ENCODE measurements around the gene AP5Z1. TPM values are rescaled to one million over a fixed set of nuclear protein-coding genes. Genes with fewer than 3 reads are reported as not detected.

The AP5Z1 gene
- total RNA-seq, 2 donors from 2014 or later, result 7.5 to 9.2 TPM

DNA sequence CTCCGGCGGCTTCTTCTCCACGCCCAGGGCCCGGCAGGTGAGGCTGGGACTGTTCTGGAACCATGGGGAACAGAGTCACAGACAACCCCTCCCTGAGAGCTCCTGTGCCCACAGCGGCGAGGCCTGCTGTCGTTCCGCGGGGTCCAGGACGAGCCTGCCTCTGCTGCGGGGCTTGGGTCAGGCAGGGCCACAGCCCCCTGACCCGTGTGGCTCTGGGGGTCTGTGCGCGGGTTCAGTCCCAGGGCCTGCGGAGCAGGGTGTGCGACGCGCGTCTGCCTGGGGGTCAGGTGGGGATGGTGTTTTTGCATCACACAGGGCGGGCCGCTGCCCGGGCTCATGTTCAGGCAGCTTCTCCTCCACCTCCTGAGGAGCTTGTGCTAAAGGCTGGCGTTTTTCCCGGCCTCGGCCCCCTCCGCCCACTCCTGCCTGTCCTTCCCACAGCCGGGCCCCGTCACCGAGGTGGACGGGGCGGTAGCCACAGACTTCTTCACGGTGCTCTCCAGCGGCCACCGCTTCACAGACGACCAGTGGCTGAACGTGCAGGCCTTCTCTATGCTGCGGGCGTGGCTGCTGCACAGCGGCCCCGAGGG is 8.4 kb downstream of the AP5Z1 start:
- no peak for DNase-seq (ENCODE audit: low spot score)
- TF ChIP-seq, protein P1, sequence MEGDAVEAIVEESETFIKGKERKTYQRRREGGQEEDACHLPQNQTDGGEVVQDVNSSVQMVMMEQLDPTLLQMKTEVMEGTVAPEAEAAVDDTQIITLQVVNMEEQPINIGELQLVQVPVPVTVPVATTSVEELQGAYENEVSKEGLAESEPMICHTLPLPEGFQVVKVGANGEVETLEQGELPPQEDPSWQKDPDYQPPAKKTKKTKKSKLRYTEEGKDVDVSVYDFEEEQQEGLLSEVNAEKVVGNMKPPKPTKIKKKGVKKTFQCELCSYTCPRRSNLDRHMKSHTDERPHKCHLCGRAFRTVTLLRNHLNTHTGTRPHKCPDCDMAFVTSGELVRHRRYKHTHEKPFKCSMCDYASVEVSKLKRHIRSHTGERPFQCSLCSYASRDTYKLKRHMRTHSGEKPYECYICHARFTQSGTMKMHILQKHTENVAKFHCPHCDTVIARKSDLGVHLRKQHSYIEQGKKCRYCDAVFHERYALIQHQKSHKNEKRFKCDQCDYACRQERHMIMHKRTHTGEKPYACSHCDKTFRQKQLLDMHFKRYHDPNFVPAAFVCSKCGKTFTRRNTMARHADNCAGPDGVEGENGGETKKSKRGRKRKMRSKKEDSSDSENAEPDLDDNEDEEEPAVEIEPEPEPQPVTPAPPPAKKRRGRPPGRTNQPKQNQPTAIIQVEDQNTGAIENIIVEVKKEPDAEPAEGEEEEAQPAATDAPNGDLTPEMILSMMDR (IDR thresholded peaks at IDR 0.05), result no peak
- Histone ChIP-seq H3K27me3 (no peaks in the 10 kb centered on the region), H3K4me1 (peaks cover 0 to 7% of the 10 kb centered on the region in 2 donors), H3K9me3 (no peaks in the 10 kb centered on the region), H3K4me3 (no peak overlapping the region), H3K36me3 (peaks cover 71% of the 10 kb centered on the region), H3K27ac (no peak overlapping the region)

DNA sequence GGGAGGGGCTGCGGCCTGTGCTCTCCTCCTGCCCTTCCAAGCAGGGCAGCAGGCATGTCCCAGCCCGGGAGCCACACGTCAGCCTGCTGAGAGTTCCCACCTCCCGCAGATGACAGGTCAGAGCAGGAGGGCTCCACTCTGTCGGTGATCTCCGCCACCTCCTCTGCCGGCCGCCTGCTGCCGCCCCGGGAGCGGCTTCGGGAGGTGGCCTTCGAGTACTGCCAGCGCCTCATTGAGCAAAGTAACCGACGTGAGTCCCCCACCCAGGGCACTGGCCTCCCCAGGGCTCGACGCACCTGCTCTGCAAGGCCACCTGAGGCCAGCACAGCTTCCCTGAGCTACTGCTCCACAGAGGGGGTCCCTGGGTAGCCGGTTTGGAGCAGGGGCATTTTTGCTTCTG is 9.4 kb downstream of the AP5Z1 start:
- TF ChIP-seq, protein P1 (IDR thresholded peaks at IDR 0.05), result no peak
- no peak overlapping the region for H3K27ac ChIP-seq
- H3K4me3 ChIP-seq, result no peak overlapping the region
- peaks cover 77% of the 10 kb centered on the region for H3K36me3 ChIP-seq
- no peaks in the 10 kb centered on the region for H3K9me3 ChIP-seq
- no peak for DNase-seq (ENCODE audit: low spot score)
- H3K4me1 ChIP-seq, result peaks cover 0 to 15% of the 10 kb centered on the region in 2 donors
- H3K27me3 ChIP-seq, result no peaks in the 10 kb centered on the region

DNA sequence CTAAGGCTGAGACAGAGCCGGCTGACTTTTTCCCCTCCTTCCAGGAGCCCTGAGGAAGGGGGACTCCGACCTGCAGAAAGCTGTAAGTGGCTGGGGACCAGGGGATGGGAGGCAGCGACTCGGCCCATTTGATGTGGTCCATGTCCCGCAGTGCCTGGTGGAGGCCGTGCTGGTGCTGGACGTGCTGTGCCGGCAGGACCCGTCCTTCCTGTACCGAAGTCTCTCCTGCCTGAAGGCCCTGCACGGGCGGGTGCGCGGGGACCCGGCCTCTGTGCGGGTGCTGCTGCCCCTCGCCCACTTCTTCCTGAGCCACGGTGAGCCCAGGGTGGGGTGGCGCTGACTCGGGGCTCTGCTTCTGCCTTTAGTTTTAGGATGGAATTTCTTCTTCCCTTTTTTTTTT is 9.9 kb downstream of the AP5Z1 start:
- Histone ChIP-seq H3K4me1 (peaks cover 0 to 17% of the 10 kb centered on the region in 2 donors), H3K36me3 (peaks cover 77% of the 10 kb centered on the region), H3K27me3 (no peaks in the 10 kb centered on the region), H3K4me3 (no peak overlapping the region), H3K9me3 (no peaks in the 10 kb centered on the region), H3K27ac (no peak overlapping the region)
- TF ChIP-seq, protein P1 (IDR thresholded peaks at IDR 0.05), result no peak
- no peak for DNase-seq (ENCODE audit: low spot score)

DNA sequence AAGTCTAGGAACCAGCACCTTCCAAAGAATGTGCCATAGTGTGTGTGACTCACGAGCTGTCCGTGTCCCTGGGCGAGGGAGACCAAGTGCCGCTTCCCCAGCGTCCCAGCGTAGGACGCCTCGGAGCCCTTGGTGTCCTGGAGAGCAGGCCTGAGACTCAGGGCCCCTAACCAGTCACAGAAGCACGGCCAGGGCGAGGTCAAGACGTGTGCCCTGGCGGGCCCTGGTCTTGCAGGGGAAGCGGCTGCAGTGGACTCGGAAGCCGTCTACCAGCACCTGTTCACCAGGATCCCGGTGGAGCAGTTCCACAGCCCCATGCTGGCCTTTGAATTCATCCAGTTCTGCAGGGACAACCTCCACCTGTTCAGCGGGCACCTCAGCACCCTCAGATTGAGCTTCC is 10.6 kb downstream of the AP5Z1 start:
- Histone ChIP-seq H3K27me3 (no peaks in the 10 kb centered on the region), H3K9me3 (no peaks in the 10 kb centered on the region), H3K36me3 (peaks cover 80% of the 10 kb centered on the region), H3K27ac (no peak overlapping the region), H3K4me1 (peaks cover 0 to 17% of the 10 kb centered on the region in 2 donors), H3K4me3 (no peak overlapping the region)
- DNase-seq (ENCODE audit: low spot score), result no peak
- TF ChIP-seq, protein P1 (IDR thresholded peaks at IDR 0.05), result no peak

DNA sequence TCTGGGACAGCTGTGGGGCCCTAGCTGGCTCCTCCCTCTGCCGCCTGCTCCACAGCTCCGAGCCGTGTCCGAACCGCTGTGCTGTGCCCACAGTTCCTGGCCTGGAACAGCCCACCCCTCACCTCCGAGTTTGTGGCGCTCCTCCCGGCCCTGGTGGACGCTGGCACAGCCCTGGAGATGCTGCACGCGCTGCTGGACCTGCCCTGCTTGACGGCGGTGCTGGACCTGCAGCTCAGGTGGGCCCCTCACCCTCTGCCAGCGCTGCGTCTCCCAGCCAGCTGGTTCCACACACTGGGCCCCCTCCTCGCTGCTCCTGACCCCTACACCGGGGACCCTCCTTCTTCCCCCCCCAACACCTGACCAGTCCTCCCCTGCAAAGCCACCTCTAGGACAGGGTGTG is 12.1 kb downstream of the AP5Z1 start:
- no peak overlapping the region for H3K27ac ChIP-seq
- peaks cover 0 to 26% of the 10 kb centered on the region in 2 donors for H3K4me1 ChIP-seq
- DNase-seq (ENCODE audit: low spot score), result no peak
- H3K36me3 ChIP-seq, result peaks cover 73% of the 10 kb centered on the region
- no peaks in the 10 kb centered on the region for H3K27me3 ChIP-seq
- no peaks in the 10 kb centered on the region for H3K9me3 ChIP-seq
- TF ChIP-seq, protein P1 (IDR thresholded peaks at IDR 0.05), result no peak
- H3K4me3 ChIP-seq, result no peak overlapping the region
